ENCODE results near the gene IL12RB2.

IL12RB2 gene, protein sequence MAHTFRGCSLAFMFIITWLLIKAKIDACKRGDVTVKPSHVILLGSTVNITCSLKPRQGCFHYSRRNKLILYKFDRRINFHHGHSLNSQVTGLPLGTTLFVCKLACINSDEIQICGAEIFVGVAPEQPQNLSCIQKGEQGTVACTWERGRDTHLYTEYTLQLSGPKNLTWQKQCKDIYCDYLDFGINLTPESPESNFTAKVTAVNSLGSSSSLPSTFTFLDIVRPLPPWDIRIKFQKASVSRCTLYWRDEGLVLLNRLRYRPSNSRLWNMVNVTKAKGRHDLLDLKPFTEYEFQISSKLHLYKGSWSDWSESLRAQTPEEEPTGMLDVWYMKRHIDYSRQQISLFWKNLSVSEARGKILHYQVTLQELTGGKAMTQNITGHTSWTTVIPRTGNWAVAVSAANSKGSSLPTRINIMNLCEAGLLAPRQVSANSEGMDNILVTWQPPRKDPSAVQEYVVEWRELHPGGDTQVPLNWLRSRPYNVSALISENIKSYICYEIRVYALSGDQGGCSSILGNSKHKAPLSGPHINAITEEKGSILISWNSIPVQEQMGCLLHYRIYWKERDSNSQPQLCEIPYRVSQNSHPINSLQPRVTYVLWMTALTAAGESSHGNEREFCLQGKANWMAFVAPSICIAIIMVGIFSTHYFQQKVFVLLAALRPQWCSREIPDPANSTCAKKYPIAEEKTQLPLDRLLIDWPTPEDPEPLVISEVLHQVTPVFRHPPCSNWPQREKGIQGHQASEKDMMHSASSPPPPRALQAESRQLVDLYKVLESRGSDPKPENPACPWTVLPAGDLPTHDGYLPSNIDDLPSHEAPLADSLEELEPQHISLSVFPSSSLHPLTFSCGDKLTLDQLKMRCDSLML

DNA sequence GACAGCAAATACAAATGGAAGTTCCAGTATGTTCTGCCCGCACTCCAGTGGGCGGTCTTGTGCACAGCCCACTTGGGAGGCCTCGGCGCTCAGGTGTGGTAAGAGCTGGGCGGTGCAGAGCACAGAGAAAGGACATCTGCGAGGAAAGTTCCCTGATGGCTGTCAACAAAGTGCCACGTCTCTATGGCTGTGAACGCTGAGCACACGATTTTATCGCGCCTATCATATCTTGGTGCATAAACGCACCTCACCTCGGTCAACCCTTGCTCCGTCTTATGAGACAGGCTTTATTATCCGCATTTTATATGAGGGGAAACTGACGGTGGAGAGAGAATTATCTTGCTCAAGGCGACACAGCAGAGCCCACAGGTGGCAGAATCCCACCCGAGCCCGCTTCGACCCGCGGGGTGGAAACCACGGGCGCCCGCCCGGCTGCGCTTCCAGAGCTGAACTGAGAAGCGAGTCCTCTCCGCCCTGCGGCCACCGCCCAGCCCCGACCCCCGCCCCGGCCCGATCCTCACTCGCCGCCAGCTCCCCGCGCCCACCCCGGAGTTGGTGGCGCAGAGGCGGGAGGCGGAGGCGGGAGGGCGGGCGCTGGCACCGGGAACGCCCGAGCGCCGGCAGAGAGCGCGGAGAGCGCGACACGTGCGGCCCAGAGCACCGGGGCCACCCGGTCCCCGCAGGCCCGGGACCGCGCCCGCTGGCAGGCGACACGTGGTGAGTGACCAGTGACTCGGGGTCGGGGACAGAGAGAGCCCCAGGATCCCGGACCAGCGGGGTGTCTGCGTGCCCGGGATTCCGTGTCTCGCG, at the start of gene IL12RB2:
IL12RB2 (plus strand) TSS at position 623 of the 810 bp plus-strand sequence. CDS start 12,496 bp downstream, outside the sequence.
- DNase-seq (ENCODE audit: low read depth), result no peak

DNA sequence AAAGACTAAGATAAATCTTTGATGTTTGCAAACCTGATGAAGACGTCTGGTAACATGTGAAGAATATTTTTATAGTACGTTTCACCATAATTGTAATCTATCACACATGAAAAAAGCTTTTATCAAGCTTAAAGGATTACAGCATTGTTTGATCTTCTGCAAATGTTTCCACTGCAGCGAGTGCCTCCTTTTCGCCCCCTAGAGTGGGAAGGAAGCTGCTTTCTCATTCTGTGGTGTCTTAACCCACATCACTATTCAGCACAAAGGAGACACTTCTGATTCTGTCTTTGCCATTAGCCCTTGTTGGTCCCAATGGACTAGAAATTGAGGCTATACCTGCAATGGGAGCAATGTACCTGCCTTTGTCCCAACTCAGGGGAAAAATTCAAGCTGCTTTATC, 46.0 kb upstream of the IL12RB2 start:
- no peak for DNase-seq (ENCODE audit: low read depth)

DNA sequence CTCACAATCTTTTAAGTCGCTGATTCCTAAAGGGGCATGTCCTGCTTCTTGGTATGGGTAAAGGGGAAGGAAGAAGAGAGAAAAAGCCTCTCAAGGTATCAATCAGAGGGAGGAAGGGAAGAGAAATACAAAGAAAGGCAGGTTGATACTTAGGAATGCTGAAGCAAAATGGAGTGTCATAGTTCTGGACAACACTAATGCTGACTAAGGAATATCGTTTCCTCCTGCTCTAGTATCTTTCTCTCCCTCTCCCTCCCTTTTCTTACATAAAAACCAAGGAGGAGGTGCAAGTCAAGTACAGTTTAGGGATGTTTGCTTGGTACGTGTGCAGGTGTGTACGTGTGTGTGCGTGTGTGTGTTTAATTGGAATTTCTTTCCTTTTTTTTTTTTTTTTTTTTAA, 44.9 kb upstream of the IL12RB2 start:
- DNase-seq (ENCODE audit: low read depth), result no peak

DNA sequence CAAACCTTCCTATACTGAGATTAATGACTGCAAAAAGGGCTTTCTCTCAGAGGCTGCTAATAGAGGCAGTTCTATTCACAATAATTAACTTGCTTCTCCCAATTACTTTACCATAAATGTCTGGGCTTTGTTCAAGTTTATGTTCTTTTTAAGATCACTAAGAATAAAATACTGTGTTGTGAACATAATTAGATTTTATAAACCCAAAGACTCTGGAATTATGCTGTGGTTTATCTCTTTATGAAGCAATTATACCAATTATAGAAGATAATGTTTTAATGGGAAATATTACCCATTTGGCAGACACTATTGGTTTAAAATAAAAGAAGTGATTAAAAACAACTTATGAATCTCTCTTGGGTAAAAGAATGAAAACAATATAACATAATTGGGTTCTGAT, 43.5 kb upstream of the IL12RB2 start:
- DNase-seq (ENCODE audit: low read depth), result no peak

DNA sequence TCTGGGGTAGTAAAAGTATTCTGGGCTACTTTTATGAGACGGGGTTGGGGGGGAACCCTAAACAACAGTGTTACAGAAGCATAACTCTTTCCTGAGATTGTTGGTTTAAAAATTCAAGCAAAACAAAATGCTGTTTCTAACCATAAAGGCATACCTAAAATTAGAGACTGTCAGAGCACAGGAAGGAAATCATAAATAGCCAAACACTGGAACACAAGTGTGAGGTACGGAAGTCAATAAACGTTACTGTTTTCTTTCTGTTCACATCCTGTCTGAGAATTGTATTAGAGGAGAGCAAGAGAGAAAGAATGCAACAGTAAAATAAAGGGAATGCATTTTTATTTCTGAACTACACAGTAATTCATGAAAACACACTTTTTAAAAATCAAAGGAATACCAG, 42.8 kb upstream of the IL12RB2 start:
- DNase-seq (ENCODE audit: low read depth), result no peak

DNA sequence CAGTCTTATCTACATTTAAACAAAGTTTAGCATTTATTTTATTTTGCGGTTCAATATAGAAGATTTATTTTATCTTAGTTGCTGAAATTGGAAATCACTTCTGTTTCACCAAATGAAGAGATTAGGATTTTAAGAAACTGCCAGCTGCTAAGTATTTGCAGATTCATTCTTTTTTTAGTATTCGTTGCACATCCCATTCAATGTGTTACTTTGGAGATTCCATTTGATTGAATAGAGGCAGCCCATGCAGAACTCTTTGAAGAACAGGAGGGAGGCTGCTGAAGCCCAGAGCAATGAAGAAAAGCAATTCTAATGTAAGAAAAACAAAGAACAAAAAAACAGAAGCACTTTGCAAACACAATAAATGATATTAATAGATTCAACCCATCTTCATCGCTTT, 38.6 kb upstream of the IL12RB2 start:
- no peak for DNase-seq (ENCODE audit: low read depth)

DNA sequence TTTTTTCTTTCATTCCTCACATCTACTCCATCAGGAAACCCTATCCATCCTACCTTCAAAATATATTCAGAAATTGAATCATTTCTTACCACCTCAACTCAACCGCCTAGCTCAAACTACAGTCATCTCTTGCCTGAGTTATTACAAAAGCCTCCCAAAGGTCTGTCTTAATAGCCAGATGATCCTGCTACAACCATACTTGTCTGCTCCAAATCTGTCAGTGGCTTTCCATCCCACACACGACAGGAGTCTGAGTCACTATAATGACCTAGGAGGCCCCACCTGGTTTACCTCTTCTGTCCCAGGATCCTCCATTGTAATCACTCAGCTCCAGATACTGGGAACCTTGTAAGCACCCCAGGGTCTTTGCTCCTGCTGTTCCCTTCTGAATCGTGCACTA, 37.1 kb upstream of the IL12RB2 start:
- DNase-seq (ENCODE audit: low read depth), result no peak

DNA sequence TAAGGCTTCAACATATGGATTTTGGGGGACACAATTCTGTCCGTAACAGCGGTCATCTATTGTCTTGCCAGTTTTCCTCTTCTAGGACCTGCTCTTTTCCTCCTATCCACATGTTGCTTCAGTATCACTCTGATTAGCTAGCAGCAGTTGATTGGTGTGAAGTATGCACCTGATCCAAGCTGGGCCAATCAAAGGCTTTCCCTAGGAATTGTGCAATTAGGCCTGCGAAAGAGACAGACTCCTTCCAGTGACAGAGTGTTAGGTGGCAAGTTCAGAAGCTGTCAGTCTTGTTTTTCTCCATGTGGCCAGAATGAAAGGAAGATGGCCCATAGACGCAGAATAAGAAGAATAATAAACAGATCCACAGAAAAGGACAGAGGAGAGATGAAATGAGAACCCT, 34.1 kb upstream of the IL12RB2 start:
- DNase-seq (ENCODE audit: low read depth), result no peak

DNA sequence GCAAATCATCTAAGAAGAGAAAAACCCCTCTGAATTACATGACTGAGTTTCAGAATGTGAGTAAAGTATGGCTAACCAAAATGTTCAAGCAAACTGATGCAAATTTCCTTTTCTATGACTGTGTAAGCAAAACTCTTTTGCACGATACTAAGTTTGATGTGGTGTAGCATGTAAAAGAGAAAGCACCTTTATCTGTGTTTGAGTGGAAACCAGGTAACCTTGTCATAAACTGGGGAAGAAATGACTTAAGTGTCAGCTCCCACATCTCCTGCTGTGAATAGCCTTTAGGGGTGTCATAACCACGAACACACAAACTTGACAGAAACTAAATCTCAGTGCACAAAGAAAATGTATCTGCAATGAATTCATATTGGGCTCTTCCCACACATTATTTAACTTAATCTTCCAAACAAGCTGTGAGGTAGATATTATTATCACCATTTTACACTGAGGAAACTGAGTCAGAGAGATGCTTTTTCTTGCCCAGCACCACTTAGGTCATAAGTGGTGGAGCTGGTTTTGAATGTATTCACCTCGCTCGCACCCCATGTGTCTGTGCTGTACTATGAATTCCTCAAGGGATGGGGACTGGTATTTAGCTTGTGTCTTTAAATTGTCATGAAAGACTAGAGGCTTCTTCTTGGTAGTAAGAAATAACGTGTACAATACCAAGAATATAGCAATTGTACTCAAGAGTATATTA, 32.9 kb upstream of the IL12RB2 start:
- no peak for DNase-seq (ENCODE audit: low read depth)

DNA sequence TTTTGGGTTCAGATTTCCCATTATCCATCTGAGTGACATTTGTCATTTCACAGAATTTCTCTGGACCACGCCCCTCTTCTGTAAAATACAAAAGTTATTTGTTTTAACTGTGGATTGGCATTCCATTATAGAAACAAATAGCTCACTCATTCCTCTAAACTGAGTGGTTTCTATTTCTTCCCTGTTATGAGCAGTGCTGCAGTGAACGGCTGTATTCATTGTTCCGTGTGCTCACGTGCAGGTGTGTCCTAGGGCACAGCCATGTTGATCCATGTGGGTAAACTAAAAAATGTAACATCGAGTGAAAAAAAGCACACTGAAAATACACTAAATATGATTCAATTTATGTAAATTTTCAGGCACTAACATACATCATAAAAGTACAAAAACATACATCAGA, 27.0 kb upstream of the IL12RB2 start:
- DNase-seq (ENCODE audit: low read depth), result no peak

DNA sequence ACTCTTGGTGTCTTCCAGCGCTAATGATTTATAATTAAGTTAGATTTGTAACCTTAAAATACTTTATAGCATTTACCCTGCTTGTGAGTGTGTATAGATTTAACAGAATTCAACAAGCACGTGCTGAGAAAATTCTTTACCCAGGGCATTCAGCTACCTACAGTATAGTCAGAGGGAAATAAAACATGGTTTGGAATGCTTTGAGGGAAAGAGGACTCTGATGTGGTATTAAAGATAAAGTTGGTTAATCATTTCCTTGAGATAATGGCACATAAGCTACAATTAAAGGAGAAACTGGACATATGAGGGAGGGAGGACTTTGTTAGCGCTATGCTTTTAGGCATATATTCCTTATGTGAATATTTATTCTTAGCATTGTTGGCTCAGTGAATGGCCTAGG, 26.4 kb upstream of the IL12RB2 start:
- no peak for DNase-seq (ENCODE audit: low read depth)

DNA sequence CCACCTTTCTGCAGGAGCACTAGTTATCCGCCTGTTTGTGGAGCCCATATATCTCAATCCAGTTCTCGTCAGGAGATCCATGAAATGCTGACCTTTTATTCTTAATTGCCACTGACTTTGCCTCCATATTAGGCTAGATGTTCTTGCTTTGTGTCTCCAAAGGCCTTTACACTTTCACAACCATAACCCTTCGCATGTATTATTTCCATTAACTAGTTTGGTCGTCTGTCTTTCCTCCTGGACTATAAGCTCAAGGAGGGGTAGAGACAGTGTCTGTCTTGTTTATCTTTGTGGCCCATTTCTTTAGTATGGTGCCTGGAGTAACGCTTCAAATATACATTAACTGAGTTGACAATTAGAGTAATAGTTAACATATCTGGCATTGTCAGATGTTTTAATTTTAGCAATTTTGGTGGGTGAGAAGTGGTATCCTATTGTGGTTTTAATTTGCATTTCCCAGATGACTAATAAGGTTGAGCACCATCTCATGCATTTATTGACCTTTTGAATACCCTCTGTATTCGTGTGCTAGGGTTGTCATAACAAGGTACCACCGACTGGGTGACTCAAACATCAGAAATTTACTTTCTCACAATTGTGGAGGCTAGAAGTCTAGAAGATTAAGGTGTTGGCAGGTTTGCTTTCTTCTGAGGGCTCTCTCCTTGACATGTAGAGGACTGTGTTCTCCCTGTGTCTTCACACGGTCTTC, 21.7 kb upstream of the IL12RB2 start:
- no peak for DNase-seq (ENCODE audit: low read depth)

DNA sequence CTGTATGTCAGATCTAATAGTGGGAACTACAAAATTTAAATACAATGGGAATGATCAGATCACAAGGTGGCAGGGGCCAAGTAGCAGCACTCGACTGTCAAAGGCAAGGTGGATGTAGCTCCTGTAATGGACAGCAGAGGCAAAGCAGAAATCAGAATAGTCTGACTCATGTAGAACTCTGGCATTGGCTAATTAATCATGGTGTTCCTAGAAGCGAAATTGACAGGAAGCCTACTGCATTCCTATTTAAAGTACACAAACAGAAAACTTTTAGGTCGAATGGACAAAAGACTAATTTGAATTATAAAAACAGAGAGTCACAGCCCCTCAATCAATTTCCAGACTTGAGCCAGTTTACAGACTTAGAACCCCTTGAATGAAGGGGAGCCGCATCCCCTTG, 17.4 kb upstream of the IL12RB2 start:
- DNase-seq (ENCODE audit: low read depth), result no peak

DNA sequence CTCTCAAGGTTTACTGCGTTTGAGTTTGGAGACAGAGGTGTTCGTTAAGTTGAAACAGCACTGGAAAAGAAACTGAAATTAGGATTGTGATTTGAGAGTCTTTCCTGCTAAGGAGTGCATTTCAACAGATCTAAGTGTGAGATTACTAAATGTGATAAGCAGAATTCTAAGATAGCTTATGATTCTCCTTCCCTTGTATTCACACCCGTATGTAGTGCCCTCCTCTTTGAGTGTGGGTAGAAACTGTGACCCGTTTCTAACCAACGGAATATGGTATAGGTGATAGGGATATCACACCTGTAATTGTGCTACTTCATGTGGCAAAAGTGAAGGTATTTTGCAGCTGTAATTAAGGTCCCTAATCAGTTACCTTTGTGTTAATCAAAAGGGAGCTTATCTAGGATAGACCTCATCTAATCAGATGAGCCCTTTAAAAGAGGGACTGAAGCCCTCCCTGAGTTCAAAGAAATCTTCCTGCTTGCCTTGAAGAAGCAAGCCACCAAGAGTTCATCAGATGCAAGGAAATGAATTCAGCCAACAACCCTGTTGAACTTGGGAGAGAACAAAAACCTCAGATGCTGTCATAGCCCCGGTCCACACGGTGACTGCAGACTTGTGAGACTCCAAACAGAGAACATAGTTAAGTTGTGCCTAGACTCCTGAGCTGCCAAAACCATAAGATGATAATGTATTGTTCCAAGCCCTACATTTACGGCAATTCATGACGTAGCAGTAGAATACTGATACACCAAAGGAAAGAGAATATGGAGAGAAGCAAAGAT, 12.6 kb upstream of the IL12RB2 start:
- DNase-seq (ENCODE audit: low read depth), result no peak

DNA sequence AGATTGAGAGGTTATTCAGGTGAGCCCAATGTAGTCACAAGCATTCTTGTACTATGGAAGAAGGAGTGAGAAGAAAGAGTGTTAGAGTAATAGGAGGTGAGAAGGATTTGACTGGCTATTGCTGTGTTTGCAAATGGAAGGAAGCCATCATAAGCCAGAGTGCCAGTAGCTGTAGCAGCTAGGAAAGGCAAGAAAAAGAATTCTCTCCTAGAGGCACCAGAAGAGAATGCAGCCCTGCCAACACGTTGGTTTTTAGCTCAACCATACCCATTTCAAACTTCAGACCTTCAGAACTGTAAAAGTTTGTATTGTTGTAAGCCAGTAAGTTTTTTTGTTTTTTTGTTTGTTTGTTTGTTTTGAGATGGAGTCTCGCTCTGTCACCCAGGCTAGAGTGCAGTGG, 8.9 kb upstream of the IL12RB2 start:
- DNase-seq (ENCODE audit: low read depth), result no peak

DNA sequence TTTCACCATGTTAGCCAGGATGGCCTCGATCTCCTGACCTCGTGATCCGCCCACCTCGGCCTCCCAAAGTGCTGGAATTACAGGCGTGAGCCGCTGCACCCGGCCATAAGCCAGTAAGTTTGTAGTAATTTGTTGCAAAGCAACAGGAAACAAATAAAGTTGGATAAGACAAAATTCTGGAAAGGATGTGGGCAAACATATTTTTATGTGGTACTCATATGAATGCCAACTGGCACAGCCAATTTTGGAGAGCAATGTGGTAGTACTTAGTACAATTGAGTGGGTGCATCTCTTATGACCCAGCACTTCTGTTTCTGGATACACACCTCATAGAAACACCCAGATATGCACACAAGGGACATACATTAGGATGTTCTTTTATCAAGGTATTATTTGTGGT, 8.4 kb upstream of the IL12RB2 start:
- DNase-seq (ENCODE audit: low read depth), result no peak

DNA sequence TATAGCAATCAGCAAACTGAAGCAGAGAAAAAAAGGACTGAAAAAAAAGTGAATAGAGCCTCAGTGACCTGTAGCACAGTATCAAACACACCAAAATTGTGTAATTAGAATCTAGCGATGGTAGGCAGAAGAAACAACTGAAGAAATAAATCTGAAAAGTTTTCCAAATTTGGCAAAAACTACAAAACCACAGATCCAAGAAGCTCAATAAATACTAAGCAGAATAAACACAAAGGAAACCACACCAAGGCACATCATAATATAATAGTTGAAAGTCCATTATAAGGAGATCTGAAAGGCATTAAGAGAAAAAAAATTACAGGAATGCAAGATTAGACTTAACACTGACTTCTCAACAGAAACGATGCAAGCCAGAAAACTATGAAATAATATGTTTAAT, 7.1 kb upstream of the IL12RB2 start:
- DNase-seq (ENCODE audit: low read depth), result no peak

DNA sequence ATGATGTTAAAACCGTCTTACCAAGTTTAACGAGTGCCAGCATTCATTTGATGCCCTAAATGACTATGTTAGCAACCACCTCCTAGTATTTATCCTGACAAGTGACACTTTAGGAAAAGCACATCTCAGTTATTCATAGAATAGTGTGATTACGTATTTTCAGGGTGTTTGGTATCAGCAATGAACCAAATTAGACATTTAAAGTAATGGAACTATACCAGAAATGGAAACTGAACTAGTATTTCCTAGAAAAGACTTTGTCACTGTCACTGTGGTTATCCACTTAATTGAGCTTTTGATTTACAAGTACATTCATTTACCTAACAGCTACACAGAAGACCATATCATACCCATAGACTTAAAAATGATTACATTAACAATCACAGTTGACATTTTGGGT, 3.6 kb upstream of the IL12RB2 start:
- DNase-seq (ENCODE audit: low read depth), result no peak

DNA sequence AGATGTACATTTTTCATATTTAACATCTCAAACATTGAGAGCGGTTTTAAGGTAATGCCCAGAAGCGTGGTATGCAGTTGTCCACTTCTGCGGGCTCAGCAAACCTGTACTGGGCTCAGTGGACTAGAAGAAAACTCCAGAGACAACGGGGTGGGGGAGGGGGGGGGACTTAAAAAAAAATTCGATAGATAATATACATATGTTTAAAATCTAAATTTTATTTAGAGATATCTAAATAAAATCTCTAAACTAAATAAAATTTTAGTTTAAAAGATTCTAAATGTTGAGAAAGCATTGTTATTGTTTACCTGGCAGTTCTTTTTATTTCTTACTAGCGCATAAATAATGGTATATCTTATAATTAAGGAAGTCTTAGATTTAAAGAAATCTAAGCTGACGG, 1.1 kb upstream of the IL12RB2 start:
- DNase-seq (ENCODE audit: low read depth), result no peak

DNA sequence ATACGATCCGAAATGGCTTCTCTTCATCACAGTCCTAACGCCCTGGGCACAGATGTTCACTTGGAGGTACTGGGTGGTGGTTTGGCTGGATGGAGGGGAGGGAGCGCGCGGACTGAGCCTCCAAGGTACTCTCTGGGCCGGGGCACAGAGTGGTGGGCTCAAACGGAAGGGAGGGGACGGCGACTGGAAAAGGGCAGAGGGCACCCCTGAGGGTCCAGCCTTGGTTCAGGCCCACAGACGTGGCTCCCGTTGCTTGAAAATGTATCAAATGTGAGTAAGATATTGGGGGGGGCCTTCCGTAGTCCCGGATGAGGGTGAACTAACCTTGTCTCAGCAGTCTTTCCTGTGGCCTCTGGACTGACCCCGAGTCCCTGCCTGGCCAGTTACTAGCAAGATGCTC, 463 bp downstream of the IL12RB2 start:
- DNase-seq (ENCODE audit: low read depth), result no peak

All from non-pigmented ciliary epithelial cell (primary cell).